Skin of body (tissue), 2 donors: ENCODE data around the gene CANT1. TPM values are rescaled to one million over a fixed set of nuclear protein-coding genes. Genes with fewer than 3 reads are reported as not detected.
"Not testable (repeated sequence)": the region's sequence is repeated elsewhere in the genome, so short reads cannot be mapped to it uniquely, and the experiment has no call there.

Experiments used
- DNase-seq: peaks from one replicate; lab custom pipeline; 2025; lab: John Stamatoyannopoulos, UW
- total RNA-seq: library from RNA; depleted of rRNA; stranded (reverse); fragments of >200 nt; gene quantifications from one replicate; pipeline ENCODE4 v1.2.3, GENCODE V29; 2014

Gene CANT1
- total RNA-seq, 1 donor from 2014 or later: 17.9 TPM

DNA sequence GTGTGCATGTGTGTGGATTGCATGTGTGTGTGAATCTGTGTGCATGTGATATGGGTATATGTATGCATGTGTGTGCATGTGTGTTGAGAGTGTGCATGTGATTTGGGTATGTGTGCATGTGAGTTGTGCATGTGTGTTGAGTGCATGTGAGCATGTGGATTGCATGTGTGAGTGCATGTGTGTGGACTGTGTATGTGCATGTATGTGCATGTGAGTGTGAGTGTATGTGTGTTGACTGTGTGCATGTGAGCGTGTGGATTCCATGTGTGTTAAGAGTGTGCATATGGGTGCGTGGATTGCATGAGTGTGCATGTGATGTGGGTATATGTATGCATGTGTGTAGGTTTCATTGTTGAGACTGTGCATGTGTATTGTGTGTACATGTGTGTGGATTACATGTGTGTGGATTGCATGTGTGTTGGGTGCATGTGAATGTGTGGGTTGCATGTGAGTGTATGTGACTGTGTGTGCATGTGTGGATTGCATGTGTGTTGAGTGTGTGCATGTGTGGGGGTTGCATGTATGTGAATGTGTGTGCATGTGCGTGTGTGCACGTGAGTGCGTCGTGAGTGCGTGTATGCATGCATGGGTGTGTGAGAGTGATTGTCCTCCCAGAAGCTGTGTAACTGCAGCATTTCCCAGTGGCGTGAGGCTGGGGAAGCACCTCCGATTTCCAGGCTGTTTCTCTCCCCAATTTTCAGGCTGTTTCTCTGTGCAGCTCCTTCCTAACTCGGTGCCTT lies 33.8 kb upstream of the CANT1 start:
- DNase-seq: no peak

DNA sequence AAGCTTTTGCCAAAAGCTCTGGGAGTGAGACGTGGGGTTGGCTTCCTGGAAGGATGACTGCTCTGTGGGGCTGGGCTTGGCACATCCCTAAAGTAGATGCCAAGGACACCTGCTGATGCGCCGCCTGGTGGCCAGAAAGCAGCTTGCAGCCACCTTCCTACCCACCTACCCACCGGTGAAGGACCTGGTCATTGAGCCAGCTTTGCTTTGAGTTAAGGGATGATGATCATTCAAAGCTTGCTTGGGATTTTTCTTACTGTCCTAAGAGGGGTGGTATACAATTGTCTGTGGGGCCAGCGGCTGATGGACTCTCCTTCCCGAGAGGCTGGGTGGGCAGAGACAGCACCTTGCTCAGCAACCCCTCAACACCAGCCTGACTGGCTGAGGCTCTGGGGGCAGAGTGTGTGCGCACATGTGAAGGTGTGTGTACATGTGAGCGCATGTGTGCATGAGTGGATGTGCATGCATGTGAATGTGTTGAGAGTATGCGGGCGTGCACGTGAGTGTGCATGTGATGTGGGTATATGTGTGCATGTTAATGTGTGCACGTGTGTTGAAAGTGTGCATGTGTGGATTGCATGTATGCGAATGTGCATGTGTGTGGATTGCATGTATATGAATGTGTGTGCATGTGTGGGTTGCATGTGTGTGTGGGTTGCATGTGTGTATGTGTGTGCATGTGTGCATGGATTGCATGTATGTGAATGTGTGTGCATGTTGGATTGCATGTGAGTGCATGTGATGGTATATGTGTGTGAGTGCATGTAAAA lies 33.0 kb upstream of the CANT1 start:
- DNase-seq: no peak

DNA sequence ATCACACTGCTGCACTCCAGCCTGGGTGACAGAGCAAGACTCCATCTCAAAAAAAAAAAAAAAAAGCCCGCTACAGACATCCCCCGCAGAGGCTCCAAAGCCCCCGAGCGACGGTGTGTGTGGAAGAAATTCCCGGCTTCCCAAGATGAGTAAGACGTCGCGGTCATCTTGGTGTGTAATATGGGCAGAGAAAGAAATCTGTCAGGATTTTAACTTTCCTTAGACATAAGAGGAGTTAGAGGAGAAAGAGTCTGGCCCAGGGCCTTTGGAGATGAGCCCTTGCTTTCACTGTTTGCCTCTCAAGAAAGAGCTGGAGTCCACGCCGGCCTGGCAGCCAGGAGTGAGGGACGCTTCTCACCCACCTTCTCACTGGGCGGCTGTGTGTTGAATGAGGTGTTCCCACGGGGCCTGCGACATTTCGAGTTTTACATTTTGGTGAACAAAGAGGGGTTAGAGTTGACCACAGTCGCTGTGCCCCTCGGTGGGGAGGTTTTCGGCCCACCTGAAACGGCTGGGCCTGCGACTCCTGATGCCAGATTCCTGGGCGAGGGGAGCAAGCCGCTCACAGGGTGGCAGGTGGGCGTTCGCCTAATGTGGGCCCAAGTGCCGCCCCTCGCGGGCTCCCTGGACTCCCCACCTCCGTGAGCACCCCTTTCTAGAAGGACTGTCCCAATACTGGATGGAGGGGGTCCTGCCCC lies 32.3 kb upstream of the CANT1 start:
- no peak for DNase-seq

DNA sequence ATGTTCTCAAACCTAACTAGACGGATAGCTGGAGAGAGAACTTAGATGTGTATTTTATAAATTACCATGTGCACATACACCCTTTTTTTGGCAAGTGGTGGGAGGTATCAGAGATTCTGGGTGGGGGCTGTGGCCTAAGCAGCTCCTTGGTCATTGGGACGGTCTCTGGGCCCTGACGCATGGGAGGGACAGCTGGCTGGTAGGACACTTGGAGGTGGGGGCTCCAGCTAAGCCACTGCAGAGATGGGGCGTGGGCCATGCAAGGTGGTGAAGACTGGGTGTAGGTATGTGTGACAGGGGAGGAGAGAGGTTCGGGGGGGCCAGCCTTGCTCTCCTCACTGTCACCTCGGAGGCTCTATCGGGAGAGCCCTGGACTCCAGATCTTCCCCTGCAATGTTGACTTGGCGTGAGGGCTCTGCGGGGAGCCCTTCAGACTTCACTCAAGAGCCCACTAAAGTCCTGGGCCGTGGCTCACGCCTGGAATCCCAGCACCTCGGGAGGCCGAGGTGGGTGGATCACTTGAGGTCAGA lies 31.5 kb upstream of the CANT1 start:
- DNase-seq: no peak

DNA sequence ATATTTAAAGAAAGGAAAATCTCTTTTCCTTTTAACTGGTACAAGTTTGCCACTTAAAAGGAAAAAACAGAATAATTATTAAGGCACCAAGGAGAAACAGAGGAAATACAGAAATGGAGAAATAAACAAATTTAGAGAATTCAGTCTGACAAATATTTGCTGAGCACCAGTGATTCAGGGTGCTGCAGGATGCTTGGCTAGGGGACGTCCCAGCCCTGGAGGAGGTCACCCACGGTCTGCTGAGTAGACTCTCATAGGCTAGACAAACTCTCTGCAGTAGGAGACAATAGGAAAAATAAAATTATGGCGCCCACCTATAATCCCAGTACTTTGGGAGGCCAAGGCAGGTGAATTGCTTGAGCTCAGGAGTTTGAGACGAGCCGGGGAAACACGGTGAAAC lies 30.3 kb upstream of the CANT1 start:
- no peak for DNase-seq

DNA sequence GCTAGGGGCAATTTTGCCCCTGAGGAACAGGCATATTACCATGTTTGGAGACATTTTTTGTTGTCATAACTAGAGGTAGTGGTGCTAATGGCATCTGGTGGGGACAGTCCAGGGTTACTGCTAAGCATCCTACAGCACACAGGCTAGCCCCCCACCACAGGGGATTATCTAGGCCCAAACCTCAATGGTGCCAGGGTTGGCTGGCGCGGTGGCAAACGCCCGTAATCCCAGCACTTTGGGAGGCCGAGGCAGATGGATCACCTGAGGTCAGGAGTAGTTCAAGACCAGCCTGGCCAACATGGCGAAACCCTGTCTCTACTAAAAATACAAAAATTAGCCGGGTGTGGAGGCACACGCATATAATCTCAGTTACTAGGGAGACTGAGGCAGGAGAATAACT lies 29.6 kb upstream of the CANT1 start:
- DNase-seq: no peak

DNA sequence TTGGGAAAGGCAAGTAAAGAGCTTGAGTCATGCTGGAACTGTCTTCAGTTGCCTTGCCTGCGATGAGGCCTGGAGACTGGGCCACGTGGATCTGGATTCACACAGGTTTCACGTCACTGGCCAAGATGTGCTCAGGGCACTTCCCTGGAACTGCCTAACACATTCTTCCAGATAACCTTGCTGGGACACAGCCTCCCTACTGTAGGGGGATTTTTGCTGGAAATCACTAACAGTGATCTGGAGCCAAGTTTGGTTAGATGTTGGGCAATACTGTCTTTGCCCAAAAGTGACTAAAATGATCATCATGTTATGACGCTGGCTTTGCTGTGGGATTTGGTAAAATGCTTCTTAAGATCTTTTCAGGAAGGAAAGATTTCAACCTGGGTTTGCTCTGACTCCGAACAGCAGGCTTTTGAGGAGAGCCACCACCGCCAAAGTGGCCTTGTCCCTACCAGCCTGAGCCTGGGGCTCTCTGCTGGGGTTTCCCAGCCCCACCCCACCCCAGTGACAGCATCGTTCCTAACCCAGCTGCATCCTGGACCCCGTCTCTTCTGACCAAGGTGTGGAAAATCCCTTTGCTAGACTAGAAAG lies 29.1 kb upstream of the CANT1 start:
- no peak for DNase-seq

DNA sequence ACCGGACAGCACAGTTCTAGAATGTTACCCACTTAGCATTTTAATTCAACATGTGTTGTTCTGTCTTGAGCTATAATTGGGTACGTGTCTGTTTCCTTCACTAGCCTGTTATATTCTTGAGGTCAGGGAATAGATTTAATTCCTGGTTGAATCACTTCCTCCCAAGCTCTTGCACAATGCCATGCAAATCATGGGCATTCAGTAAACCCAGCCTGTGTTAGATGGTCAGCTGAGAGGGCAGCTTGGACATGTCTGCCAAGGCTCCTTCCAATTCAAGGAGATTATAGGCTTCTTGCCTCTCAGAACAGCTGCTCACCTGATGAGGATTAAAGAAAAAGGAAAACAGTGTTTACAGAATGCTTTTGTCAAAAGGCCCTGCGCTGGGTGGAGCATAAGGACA lies 27.0 kb upstream of the CANT1 start:
- no peak for DNase-seq

DNA sequence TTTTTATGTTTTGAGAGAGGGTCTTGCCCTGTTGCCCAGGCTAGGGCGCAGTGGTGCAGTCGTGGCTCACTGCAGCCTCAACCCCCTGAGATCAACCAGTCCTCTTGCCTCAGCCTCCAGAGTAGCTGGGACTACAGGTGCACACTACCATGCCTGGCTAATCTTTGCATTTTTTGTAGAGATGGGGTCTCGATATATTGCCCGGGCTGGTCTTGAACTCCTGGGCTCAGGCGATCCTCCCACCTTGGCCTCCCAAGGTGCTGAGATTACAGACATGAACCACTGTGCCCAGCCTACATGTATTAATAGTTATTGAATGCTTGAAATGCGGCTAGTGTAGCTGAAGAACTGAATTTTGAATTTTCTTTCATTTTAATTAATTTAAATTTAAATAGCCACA lies 26.6 kb upstream of the CANT1 start:
- no peak for DNase-seq

DNA sequence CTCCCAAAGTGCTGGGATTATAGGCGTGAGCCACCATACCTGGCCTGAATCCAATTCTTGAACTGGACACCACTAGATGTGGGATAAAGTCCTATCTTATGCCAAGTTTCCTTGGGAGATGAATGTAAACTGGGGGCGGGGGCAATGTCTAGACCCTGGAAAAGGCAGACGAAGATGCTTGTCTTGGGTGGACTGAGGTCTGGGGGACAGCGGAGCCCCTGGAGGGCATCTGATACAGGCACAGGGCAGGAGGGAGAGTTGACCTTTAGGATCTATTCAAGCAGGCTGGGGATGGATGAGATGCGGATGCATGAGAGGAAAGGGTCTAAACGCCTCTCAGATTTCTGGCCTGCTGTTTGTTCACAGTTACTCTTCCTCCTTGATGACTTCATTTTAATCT lies 26.1 kb upstream of the CANT1 start:
- no peak for DNase-seq

DNA sequence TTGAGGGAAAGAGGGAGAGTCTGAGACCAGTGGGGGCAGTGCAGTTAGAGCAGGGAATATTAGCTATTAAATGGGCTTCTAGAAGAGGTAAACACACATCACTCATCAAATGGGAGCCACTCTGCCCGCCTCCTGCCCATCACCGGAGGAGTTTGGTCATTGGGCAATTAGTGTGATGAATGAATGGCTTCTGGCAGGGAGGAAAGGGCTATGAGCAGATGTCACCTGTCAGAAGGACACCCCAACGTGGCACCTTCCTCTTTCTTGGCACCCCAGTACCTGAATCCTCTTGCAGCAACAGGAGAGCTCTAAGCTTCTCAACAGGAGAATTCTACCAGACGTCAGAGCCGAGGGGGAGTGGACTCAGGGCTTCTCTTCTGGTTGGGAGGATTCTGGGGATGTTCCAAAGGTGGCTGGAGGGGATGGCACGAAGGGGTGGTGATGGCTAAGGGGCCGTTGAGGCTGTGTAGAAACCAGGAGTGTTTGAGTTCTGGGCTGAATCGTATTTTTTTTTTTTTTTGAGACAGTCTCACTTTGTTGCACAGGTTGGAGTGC lies 25.4 kb upstream of the CANT1 start:
- DNase-seq: no peak

DNA sequence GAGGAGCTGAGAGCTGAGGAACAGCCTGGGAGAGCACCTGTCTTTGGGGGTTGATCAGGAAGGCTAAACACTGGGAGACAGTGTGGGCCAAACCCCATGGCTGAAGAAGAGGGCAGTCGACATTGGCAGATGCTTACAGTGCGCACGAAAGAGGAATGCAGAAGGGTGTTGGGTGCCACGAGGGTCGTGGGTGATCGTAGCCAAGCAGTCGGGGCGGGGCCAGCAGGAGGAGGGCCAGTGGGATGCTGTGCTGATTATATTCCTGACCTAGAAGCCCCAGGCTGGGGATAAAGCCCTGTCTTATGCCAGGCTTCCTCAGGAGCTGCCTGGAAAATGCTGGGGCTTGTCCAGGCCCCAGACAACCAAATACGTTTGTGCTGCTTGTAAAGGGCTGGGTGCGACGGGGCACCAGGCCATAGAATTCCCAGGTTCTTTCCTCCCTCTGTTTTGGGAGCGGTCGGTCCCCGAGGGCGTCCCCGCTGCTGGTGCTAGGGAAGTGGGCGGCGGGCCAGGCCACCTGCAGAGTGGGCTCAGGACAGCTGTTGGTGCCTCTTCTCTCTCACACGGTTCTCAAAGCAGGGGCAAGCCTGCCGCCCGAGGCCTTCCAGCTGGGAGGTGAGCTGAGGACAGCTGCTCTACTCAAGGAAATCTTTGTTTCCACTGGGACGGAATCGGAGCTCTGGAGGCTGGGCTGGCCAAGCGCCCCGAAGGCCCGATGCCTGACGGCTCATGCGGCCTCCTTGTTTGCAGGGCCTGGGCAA lies 24.4 kb upstream of the CANT1 start:
- no peak for DNase-seq

DNA sequence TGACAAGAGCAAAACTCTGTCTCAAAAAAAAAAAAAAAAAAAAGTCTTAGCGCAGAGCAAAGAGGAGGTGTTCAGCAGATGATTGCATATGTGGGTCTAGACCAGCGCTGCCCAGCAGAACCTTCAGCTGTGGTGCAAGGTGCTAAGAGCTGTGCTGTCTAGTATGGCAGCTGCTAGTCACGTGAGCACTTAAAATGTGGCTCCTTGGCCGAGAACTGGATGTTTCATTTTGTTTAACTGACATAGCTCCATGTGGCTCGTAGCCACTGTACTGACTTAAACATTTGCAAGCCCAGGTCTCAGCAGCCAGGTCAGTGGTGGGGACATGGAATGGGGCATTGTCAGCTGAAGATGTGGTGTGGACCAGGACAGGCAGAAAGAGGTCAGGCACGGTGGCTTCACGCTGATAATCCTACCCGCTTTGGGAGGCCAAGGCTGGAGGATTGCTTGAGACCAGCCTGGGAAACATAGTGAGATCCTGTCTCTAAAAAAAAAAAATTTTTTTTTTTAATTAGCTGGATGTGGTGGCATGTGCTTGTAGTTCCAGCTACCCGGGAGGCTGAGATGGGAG lies 23.6 kb upstream of the CANT1 start:
- DNase-seq: peak; percentile 23

DNA sequence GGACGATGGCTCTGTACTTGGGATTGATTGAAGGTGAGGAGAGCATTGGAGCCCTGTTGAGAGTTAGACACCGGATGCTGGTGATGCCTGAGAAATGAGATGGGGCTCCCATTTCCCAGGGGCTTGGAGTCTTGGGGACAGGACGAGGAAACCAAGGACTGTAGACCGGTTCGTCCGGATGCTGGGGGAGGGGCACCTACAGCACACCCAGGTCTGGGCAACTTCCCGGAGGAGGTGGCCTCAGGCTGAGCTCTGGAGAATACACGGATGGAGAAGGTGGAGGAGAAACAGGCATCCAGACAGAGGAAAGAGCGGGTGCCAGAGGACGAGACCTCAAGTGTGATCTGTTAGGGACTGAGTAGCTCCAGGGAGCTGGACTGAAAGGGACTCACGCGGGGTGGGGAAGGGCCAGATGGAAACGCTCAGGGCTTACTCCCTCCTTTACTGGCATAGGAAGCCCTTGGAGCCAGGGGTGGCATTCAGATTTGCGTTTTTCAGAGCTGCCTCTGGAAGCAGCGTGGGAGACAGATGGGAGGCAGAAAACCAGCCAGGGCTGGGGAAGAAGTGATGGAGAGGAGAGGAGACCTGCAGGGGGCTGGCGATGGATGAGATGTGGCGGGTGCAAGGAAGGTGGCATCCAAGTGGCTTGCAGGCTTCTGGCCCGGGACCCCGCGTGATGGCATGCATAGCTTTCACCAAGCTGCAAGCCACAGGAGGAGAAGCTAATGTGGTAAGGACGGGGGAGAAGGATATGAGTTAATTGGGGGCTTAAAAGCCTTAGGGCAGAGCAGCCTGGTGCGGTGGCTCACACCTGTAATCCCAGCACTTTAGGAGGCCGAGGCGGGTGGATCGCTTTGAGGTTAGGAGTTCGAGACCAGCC lies 22.7 kb upstream of the CANT1 start:
- peak; percentile 31 for DNase-seq

DNA sequence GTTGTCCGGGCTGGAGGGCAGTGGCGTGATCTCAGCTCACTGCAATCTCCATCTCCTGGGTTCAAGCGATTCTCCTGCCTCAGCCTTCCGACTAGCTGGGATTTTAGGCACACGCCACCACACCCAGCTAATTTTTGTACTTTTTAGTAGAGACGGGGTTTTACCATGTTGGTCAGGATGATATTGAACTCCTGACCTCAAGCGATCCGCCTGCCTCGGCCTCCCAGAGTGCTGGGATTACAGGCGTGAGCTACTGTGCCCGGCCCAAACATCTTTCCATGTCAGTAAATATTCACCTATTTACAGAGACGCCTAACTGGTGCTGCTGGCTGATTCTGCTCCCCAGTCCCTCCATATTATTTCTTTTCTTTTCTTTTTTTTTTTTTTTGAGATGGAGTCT lies 21.1 kb upstream of the CANT1 start:
- DNase-seq: not testable (repeated sequence)

DNA sequence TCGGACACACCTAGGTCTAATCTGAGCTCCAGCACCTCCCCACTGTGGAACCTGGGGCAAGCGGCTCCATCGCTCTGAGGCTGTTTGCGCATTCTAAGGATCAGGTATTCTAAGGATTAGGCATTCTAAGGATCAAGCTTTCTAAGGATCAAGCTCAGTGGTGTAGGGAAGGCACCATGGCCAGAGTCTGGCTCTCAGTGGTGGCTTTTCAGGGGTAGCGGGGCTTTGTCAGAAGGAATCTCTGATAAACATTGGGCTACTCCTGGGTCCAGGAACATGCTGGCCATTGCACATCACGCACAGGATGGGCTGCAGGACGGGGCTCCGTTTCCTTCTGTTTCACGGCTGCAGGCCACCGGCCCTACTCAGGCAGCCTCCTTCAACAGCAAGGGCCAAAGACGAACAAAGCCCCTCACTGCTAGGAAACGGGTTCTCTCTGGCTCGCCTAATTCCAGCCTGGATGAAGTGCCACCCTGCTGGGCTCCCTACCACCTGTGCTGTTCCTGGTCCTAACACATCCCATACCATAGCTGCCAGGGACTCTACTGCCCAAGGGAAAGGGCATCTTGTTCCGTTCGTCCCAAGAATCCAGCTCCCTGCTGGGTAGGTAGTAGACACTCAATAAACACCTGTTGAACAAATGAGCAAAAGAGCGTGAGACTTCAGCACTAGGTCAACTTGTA lies 19.9 kb upstream of the CANT1 start:
- DNase-seq: no peak

DNA sequence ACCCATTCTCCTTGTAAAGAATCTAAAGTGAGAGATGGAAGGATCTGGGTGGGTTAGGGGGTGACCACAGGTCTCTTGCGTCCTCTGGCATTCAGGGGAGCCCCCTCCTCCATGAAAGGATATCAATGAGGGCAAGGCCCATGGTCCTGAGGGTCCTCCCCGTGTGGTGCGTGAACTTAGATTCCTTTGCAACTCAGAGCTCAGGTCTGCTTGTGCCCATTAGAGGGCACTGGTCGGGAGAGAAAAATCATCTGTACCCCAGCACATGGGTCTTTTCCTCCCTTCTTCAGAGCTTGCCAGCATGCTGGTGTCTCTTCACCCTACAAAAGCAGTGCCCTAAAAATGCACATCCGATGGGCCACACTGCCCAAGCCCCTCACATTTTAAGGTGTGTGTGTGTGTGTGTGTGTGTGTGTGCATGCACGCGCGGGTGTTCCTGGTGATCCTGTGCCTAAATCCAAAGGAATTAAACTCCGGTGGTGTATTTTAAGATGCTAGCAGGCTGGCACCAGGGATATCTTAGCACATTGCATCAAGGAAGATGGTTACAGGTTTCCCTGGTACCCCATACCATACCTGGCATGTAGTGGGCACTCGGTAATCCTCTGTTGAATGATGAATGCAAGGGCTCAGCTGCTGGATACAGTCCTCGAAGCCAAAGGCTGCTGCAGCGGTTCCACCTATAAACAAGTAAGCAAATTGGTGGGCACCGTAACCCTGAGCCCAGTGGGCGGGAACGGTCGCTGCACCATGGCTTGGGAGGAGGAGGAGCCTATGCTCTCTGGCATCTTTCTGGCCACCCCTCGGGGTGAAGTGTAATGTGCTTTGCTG lies 19.1 kb upstream of the CANT1 start:
- DNase-seq: no peak

DNA sequence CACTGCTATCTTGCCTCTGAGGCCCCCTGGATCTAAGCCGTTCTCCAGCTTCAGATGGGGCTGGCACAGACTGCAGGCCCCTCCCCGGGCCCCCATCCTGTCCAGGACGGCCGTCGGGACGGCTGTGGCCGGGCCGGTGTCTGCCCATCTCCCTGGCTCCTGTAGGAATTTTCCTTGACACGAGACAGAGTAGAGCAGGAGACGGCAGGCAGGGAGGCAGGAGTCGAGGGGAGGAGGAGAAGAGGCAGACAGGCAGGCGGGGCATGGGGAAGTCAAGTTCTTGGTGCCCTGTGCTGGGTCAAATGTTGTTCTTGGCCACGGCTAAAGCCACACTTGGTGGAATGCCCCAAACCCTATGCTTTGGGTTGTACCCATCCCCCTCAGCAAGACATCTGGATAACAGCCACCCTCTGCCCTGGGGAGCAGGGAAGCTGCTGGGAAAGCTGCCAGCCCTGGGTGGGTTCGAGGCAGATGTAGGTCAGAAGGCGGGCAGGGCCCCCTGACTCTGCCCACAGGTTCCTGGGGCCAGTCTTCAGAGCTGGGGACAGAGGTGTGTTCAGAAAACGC lies 18.4 kb upstream of the CANT1 start:
- DNase-seq: no peak
